Measurements from ENCODE around the gene PCSK5.

Gene PCSK5

DNA sequence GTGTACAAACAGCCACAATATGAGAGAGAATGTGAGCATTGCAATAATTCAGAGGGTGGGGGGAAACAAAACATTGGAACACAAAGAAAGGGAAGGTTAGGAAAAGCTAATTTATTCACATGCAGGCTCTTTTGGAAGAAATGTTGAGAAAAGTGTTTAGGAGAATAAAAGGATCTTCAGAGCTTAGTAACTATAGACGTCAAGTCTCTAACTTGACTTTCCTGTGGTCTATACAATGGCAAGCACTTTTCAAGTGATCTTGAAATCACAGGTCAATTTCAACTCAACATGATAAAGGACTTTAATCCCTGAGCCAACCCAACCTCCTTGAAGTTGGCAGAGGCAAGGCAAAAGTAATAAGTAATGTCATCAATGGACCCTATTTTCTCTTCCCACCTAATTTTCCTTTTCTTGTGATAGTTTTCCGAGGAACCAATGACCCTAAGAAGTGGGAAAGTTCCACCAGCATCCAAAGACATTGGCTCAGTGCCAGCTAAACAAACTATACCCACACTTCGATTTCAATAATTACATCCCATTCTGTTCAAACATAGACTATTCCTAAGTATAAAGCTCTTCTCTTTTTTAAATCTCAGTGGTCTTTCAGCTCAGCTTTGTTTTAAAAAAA, 480.0 kb downstream of the PCSK5 start:
- peak; percentile 30 for DNase-seq

DNA sequence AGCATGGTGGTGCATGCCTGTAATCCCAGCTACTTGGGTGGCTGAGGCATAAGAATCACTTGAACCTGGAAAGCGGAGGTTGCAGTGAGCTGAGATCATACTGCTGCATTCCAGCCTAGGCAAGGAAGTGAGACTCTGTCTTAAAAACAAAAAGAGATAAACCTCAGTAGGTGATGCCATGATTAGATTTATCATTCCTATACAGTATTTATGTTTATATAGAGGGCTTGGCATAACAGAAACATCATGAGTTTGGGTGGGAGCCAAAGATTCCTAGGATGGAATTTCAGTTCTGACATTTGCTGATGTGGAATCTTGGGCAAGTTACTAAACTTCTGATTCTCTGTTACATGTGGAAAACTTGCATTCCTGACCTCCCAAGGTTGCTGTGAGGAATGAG, 481.4 kb downstream of the PCSK5 start:
- DNase-seq, result no peak

DNA sequence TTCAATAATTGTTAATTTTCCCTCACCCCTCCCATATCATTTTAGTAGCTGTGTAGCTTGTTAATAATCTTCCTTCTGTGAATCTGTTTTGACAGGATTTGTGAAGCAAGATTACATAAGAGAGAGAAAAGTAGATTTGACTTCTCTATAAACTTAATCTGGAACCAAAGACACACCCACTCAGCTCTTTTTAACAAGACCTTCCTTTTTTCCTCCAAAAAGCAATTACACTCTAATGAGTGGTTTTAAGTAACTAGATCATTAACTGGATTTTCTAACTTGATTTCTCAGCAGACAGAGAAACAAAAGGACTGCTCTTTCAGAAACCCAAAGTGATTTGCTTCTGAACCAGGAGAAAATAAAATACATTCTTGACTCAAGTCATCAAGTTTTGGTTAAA, 481.9 kb downstream of the PCSK5 start:
- no peak for DNase-seq

DNA sequence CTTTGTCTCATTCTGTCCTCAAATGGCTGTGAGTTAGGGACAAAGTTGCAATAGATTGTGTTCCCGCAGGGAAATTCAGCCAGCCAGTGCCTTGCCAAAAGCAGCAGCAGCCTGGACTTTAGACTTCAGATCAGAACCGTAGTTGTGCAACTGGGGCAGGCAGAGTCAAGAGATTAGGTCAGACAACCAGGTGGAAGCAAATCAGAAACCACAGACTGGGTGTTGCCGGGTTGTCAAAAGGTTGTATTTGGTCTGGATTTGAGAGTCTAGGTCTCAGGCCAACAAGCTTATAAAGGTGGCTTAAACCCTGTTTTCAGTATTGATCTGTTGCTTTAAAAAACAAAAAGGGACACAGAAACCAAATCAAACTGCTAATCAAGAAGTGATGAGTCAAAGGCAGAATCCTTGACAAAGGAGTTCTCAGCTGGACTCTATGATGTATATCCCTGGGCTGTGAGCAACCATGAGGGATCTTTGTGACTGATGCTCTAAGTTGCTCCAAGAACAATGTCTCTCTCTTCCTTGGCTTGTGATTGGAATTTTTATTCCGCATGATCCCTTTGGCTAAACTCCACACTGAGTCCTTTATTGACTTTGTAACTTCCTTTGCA, 482.8 kb downstream of the PCSK5 start:
- no peak for DNase-seq

DNA sequence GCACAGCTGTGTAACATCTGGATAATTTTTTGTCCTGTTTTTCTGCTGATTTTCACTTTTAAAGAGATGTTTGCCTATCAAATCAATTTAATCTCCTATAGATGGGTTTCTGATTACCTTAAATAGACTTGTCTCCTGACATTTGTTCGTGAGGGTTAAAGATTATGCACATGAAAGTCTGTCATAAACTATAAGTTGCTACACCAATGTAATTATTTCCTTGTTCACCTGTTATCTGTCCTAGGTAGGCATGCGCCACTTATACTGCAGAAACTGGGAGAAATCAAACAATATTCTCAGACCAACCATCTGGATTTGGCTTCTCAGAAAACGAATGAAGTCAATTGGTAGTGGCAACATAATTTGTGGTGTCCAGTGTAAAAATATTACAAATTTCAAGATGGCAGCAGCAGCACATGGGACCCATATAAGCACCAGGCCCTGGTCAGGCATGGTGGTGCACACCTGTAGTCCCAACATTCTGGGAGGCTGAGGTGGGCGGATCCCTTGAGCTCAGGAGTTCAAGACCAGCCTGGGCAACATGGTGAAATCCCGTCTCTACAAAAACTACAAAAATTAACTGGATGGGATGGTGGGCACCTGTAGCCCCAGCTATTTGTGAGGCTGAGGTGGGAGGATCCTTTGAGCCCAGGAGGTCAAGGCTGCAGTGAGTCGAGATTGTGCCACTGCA, 483.5 kb downstream of the PCSK5 start:
- no peak for DNase-seq

DNA sequence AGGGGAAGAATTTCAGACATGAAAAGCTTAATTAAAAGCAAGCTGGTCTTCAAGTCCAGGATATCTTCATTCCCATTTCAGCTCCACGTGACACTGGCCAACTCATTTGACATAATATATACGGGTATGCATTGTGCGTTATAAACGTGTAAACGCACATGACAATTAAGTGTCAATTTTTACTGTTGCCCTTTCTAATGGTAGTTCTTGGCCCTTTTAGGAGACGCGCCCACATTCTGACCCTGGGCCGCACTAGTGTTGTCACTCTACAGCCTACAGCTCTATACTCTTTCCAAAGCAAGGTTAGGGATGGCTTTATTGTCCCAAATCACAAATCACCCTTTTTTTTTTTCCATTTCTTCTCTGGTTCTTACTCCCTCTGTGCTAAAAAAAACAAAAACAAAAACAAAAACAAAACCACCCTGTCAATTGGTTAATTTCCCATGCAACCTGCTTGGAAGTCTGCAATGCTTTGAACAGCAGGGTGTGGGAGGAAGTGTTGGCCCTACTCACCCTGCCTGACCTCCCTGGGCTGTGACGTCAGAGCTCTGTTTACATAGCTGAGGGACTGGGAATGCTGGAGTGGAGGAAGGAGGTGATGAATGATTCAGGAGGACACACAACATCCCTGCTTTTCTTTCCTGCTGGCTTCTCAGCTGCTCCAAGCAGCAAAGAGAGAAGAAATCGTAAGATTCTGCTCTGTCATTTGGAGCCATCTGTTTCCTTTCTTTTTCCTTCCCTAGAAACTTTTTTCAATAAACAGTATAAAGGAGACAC, 484.5 kb downstream of the PCSK5 start:
- DNase-seq, result peak; percentile 65

DNA sequence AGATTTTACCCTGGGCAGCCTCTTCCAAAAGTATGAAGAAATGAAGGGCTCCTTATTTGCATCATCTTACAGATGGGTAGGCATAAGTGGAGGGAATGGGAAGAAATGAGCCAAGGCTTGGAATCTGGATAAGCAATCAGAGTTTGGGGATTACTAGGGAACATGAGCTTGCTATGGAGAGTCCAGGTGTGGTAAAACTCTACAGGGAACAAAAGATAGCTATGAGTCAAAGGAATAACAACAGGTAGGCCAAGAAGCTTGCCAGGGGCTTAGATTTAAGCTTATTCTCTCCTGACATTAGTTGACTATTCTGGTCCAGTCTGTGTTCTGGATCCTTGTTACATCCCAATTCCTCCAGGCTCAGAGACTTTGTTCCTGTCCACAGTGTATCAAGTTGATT, 487.3 kb downstream of the PCSK5 start:
- DNase-seq, result no peak

DNA sequence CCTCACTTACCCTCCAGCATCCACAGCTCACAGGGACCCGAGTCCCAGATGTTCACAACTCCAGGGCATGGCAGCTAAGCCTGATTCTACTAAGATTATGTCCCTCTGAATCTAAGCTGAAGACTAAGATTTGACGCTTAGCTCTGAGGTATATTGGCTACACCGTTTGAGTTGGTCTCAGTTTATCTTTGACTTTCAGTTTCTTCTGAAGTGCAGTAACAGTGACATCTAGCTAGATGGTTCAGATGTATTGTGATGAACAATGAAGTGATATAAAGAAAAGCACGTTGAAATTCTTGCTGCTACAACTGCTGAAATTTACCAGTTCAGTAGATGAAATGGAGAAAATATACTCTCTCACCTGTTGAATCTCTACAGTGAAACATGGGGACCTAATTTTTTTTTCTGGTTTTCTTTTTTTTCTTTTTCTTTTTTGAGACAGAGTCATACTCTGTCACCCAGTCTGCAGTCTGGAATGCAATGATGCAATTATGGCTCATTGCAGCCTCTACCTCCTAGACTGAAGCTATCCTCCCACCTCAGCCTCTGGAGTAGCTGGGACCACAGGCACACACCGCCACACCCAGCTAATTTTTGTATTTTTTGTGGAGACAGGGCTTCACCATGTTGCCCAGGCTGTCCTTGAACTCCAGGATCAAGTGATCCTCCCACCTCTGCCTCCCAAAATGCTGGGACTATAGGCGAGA, 488.0 kb downstream of the PCSK5 start:
- DNase-seq, result no peak

DNA sequence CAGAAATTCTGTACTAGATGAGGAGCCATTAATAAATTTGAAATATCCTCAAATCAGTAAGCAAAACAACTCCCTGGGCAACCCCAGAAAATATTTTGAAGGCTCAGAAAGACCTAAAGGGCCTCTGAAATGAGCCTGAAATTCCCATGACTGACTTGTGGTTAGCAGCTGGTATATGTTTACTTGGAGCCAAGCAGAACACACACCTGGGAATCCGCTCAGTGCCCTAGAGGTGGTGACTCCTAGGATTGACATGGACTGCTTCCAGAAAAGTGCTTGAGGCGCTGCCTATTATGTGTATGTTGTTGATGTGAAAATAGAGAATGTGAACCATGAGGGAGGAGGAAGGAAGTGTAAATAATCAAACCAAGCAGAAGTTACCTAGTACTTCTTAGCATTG, 489.0 kb downstream of the PCSK5 start:
- DNase-seq, result peak; percentile 96

DNA sequence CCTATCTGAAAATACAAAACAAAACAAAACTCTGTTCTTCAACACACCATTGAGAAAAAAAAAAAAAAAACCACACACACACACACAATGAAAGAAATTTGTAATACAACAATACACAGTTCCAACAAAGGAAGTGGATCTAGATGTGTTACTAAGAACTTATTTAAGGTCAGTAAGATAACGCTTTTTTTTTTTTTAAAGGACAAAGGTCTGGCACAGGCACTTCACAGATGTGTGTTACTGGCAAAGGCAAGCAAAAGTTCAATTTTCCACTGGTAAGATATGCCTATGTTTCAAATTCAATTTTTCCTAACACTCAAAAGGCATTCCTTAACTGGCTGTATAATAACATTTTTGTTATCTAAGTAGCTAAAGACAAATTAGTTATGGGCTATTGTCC, 500.2 kb downstream of the PCSK5 start:
- DNase-seq, result no peak

DNA sequence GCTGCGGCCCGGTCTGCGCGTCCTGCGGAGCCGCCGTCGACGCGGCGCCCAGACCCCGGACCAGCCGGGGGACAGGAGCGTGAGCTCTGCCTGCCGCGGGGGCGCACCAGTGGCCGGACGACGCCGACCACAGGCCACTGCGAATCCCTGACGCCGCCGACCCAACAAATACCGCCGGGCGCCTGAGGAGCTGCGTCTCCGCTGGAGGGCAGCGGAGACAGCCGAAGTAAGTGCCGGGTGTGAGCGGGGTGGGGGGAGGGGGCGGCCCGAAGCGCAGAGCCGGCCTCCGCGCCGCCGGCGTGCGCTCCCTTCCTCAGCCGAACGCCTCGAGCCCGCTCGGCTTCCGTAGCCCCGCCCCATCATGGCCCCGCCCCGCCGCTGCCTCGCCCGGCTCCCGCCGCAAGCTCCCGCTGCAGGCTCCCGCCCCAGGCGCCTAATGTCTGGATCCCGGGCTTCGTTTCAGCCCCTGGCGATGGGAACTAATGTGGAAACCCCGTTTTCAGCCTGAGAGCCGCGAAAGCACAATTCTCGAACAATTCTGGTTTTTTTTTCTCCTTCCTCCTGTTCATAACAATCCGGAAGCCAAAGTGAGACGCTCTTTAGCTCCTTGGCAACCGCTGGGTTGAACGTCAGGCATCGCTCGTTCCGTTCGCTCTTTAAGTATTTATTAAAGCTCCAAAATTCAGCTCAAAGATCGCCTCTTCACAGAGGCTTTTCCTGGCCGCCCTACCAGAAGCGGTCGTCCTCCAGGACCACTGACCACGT, 503.9 kb downstream of the PCSK5 start, which contains the start of gene RFK:
TSS of gene RFK (minus strand) at position 232 of the 765 bp plus-strand sequence. CDS start 255 bp downstream, outside the sequence.
- DNase-seq, result peak; percentile 83

DNA sequence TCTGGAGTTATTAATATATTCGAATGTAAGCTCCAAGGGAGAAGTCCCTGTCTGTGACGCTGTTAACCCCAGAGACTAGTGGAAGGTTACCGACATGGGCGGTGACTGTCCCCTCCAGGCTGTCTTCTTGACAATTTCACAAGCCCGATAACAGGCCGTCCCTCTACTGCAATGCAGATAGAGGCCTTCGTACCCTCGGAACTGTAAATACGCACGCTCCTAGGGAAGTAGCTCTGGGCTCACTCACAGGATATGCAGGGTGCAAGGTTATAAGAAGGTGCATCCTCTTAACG, 504.4 kb downstream of the PCSK5 start:
- peak; percentile 82 for DNase-seq

DNA sequence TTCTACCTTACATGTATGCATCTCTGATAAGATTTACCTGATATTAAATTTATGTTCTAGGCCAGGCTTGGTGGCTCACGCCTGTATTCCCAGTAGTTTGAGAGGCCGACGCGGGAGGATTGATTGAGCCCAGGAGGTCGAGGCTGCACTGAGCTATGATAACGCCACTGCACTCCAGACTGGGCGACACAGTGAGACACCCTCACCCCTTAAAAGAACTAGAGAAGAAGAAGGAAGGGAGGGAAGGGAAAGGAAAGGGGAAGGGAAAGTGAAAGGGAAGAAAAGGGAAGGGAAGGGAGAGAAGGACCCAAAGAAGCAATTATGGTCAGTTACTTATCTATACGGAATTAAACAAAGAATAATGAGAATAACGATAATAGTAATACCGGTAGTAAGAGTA, 504.9 kb downstream of the PCSK5 start:
- no peak for DNase-seq

DNA sequence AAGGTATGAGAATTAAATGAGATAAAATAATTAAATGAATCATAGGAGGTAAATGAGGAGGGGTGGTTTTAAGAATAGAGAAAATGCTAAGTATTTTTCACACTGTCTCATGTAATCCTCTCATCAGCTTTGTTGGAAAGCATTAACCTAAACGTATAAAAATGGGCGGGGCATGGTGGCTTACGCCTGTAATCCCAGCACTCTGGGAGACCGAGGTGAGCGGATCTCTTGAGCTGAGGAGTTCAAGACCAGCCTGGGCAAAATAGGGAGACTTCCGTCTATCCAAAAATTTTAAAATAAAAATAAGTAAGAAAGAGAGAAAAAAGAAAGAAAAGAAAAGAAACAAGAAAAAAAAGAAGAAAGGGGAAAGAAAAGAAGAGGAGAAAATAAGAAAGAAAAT, 505.7 kb downstream of the PCSK5 start:
- DNase-seq, result no peak

DNA sequence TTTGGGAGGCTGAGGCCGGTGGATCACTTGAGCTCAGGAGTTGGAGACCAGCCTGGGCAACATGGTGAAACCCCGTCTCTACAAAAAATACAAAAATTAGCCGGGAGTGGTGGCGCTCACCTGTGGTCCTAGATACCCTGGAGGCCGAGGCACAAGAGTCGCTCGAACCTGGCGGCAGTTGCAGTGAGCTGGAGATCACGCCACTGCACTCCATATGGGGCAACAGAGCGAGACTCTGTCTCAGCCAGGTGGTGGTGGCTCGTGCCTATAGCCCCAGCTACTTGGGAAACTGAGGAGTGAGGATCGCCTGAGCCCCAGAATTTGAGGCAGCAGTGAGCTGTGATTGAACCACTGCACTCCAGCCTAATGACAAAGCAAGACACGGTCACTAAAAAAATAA, 506.1 kb downstream of the PCSK5 start:
- DNase-seq, result no peak

DNA sequence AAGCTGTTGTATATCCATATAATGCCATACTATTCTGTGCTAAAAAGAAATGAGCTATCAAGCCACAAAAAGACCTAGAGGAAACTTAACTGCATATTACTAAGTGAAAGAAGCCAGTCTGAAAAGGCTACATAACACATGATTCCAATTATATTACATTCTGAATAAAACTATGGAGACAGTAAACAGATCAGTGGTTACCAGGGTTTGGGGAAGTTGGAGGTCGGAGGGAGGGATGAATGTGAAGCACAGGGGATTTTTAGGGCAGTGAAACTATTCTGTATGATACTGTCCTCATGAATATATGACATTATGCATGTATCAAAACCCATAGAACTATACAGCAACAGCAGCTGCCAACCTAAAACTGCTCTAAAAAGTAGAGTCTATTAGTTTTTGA, 509.4 kb downstream of the PCSK5 start:
- no peak for DNase-seq

DNA sequence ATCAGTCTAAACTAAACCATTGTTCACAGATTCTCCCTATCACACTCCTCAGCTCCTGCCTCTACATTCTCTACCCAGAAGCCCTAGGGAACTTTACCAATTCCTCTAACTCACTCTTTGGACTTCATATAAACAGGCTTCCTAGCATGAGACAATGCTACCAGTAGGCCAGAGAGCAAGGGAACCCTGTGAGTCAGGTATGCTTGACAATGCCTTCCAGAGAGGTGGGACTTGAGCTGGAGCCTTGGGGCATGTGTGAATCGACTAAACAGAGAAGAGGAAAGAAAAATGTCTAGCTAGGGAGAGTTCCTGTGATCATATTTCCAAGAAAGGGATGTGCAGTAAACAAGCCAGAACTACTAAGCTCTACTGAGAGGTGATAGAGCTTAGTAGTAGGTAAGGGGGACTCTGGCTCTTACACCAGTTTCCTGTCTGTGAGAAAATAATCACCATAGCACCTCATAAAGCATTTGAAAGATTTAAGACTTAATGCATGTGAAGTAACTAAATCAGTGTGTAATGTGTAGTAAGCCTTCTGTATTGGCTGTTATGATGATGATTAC, 510.1 kb downstream of the PCSK5 start:
- DNase-seq, result no peak

DNA sequence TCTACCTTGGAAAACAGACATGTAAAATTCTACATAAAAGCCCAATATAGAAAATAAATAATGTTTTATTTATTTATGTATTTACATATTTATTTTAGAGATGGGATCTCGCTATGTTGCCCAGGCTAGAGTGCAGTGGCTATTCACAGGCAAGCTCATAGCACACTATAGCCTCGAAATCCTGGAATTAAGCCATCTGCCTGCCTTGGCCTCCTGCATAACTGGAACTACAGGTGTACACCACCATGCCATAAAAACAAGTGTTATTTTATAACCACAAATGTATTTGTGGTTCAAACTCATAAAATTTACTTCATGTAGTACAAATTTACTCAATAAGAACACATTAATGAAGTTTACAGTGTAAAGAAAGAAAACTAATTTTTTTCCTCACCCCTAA, 510.7 kb downstream of the PCSK5 start:
- no peak for DNase-seq

DNA sequence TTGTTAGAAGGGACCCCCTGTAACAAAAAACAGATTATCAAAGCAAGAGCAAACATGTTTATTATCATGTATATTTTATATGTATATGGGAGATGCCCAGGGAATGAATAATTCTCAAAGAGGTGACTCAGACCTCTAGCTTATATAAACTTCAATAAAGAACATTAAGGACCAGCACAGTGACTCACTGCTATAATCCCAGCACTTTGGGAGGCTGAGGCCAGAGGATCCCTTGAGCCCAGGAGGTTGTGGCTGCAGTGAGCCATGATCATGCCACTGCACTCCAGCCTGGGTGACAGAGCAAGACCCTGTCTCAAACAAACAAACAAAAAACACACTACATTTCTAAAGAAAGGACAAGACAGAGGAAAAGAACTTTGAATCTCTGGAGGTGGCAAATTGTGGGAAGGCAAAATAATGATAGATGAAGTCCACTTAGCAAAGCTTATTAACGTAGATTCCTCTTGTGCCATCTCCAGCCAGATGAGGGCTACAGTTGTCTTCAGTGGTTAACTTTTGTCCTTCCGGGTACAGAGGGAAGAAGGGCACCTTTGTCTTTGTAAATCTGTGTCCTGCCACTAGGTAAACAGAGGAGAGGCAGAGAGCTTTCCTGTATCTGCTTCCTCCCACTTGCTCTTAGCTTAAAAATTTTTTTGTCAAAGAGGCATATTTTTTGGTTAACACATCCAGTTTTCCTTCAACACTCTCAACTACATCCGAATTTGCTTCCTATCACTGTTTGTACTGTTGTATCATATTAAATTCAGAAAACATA, 511.3 kb downstream of the PCSK5 start:
- peak; percentile 24 for DNase-seq

DNA sequence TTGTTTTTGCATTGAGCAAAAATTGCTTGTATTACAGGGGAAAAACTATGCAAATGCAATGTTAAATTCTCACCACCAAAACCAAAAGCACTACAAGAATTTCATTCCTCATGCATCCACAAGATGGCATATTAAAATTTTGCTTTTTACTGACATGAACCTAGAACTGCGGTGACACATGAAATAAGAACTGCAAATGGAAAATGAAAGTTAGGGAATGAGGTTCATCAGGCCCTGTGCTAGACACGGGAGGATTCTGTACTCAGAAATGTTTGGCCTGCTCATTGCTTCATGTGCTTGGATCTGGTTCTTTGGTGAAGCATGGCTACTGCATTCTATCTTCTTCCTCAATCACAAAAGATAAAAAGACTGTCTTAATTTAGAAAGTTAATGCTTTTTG, 512.9 kb downstream of the PCSK5 start:
- peak; percentile 65 for DNase-seq

DNA sequence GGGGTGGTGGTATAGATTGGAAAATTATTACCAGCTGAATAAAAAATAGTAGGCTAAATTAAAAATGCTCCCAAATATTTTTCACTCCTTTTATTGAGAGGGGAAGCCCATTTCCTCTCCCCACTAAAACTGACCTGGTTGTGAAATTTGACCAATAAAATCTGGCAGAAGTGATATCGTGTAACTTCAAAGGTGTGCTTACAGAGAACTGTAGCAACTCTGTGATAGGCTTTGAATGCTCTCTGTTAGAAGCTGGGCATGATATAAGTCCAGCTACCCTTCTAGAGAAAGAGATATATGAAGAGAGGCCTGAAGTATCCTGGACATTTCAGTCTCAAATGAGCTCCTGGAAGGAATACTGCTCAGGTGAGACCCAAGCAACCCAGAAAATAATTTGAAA, 513.9 kb downstream of the PCSK5 start:
- no peak for DNase-seq

Measured in NCI-H2029 treated with DMSO at 0.1 percent for 48 hours (cell line).